Neural crest cell (in vitro differentiated cells): ENCODE measurements around the gene ENOX2. TPM values are rescaled to one million over a fixed set of nuclear protein-coding genes. Genes with fewer than 3 reads are reported as not detected.

Experiments used
- DNase-seq: peaks from one replicate; pipeline ENCODE4 v3.0.0; 2021; ENCODE audit warnings: low read depth, mixed read lengths, low spot score
- H3K27ac Mint-ChIP-seq: one replicate; pipeline ENCODE4 v1.8.0; 2021; ENCODE audit warnings: mild to moderate bottlenecking, mixed read lengths; ENCODE audit not compliant: unreplicated experiment
- H3K27me3 Mint-ChIP-seq: 2 replicates; pipeline ENCODE4 v1.8.0; 2021; ENCODE audit warnings: low read depth, mild to moderate bottlenecking, mixed read lengths
- H3K36me3 Mint-ChIP-seq: 2 replicates; pipeline ENCODE4 v1.8.0; 2021; ENCODE audit warnings: low read depth, mild to moderate bottlenecking, mixed read lengths
- H3K4me1 Mint-ChIP-seq: 2 replicates; pipeline ENCODE4 v1.8.0; 2021; ENCODE audit warnings: mixed read lengths
- H3K4me3 Mint-ChIP-seq: one replicate; pipeline ENCODE4 v1.8.0; 2021; ENCODE audit warnings: mild to moderate bottlenecking, mixed read lengths
- H3K9me3 Mint-ChIP-seq: 2 replicates; pipeline ENCODE4 v1.8.0; 2021; ENCODE audit warnings: mixed read lengths
- CTCF ChIP-seq: fragments of 200-600 bp; sonication (generic); conservative IDR thresholded peaks from 2 replicates; pipeline ENCODE4 v1.5.0; 2021; ENCODE audit warnings: antibody characterized with exemption, mild to moderate bottlenecking
- total RNA-seq: library from RNA; stranded (reverse); gene quantifications from 2 replicates; pipeline ENCODE4 v1.2.1, GENCODE V29; 2021

Gene ENOX2
- total RNA-seq, 1 donor from 2014 or later: 40.3 TPM

GRCh38 chrX:130746077-130746476 lies 156.9 kb downstream of the ENOX2 start:
- Mint-ChIP-seq H3K4me1 (peaks cover 15% of the 10 kb centered on the region), H3K4me3 (no peak overlapping the region), H3K27me3 (no peaks in the 10 kb centered on the region), H3K27ac (no peak overlapping the region), H3K36me3 (no peaks in the 10 kb centered on the region), H3K9me3 (no peaks in the 10 kb centered on the region)
- no peak for TF ChIP-seq CTCF
- no peak for DNase-seq

- Mint-ChIP-seq H3K4me3 (peak overlapping the region; percentile 8), H3K27me3 (no peaks in the 10 kb centered on the region), H3K36me3 (no peaks in the 10 kb centered on the region), H3K4me1 (peaks cover 20% of the 10 kb centered on the region), H3K9me3 (no peaks in the 10 kb centered on the region), H3K27ac (peak overlapping the region; percentile 69)
- DNase-seq: no peak
- no peak for TF ChIP-seq CTCF
Measured at GRCh38 chrX:130741584-130741983, 161.4 kb downstream of the ENOX2 start.

- Mint-ChIP-seq H3K36me3 (no peaks in the 10 kb centered on the region), H3K27me3 (no peaks in the 10 kb centered on the region)
Measured at GRCh38 chrX:130741151-130741550, 161.9 kb downstream of the ENOX2 start.

GRCh38 chrX:130738638-130739195 lies 164.3 kb downstream of the ENOX2 start:
- no peak overlapping the region for H3K4me3 Mint-ChIP-seq
- DNase-seq: no peak
- H3K27me3 Mint-ChIP-seq: no peaks in the 10 kb centered on the region
- no peaks in the 10 kb centered on the region for H3K36me3 Mint-ChIP-seq
- no peak for TF ChIP-seq CTCF
- H3K4me1 Mint-ChIP-seq: peaks cover 35% of the 10 kb centered on the region
- no peaks in the 10 kb centered on the region for H3K9me3 Mint-ChIP-seq
- H3K27ac Mint-ChIP-seq: no peak overlapping the region

More at GRCh38 chrX:130741151-130741550, 161.9 kb downstream of the ENOX2 start:
- peaks cover 20% of the 10 kb centered on the region for H3K4me1 Mint-ChIP-seq
- H3K9me3 Mint-ChIP-seq: no peaks in the 10 kb centered on the region
- peak overlapping the region; percentile 2 for H3K4me3 Mint-ChIP-seq
- no peak overlapping the region for H3K27ac Mint-ChIP-seq
- TF ChIP-seq CTCF: no peak
- no peak for DNase-seq

GRCh38 chrX:130734713-130735112 lies 168.3 kb downstream of the ENOX2 start:
- Mint-ChIP-seq H3K4me1 (peaks cover 15% of the 10 kb centered on the region), H3K36me3 (peaks cover 19% of the 10 kb centered on the region), H3K4me3 (no peak overlapping the region), H3K27me3 (no peaks in the 10 kb centered on the region), H3K9me3 (peaks cover 16% of the 10 kb centered on the region), H3K27ac (peak overlapping the region; percentile 68)
- TF ChIP-seq CTCF: no peak
- DNase-seq: no peak
